ENCODE data around the gene PDYN.
A peak's percentile ranks its signal among the peaks of the same experiment; 100 is the strongest.
"Not testable (repeated sequence)": the region's sequence is repeated elsewhere in the genome, so short reads cannot be mapped to it uniquely, and the experiment has no call there.

The PDYN gene

DNA sequence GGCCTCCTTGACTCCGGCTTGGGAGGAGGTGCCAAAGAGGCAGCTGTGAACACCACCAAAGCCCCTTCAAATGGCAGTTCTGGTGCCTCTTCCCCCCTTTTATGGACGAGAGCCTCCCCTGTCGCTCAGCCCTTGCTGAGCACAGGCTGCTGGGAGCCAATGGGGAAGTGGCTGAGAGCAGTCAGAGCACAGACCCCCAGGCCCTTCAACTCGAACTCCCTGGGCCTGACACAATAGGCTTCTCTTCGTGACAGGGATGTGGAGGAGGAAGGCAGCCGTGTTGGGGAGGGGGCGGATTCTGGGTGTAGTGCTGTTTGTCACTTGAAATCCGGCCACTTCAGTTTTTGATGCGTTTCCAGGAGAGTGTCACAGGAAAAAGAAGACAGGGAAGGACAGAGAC lies at the start of gene PDYN:
TSS of gene PDYN (minus strand) at position 73 of the 400 bp plus-strand sequence. CDS start 10,974 bp downstream, outside the sequence.
- no peak for DNase-seq

DNA sequence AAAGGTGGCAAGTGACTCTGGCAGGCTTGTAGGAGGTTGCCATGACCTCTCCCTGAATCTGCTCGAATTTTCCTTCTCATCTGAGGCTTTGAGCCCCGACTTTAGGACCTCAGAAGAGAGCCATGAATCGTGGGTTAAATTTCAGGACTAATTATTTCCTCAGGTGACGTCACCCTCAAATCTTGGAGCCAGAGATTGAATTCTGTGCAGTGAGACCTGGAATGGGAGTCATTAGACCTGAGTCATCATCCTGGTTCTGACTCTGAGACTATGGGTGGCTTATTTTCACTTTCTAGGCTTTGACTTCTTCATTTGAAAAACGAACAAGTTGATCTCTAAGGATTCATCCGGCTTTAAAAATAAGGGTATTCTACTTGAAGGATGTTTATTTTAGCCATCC lies 48.5 kb upstream of the PDYN start:
- DNase-seq, result no peak

DNA sequence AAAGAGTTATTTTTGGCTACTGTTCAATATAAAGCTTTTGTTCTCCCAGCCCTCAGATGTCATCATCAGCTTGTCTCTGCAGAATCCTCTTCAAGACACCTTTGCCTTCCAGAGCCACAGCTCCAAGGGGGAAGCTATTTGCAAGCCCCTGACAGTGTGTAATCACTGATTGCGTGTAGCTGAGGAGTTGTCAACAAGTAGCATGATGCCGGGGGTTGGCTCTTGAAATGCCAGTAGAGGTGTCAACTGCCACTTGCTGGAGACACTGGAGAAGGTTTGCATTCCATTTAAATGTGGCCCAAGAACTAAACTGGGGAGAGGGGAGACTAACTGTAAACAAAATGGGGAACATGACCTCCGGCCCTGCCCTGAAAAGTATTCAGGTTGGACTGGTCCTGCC lies 44.3 kb upstream of the PDYN start:
- no peak for DNase-seq

DNA sequence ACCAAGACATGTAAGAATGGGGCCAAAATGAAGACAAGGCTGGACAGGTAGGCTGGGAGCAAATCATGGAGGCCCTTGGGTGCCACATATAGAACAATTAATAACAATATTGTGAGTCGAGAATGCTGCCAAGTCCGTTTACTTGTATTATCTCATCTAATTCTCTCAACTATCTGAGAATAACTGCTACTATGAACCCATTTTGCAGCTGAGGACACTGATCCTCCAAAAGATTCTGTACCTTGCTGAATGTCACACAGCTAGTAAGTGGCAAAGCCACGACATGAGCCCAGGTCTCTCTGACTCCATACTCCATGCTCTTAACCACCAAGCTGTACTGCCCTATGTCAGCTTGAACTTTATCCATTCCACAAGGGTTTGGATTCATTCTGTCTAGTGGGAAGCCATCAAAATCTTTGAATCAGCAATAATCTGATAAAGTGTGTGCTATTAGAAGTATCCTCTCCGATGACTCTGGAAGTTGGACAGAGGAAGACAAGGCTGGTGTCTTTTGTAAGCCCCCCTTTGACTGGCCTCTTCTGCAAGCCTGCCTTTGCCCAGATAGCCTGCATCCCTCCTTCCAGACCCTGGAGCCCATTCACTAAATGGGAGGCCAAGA lies 43.5 kb upstream of the PDYN start:
- no peak for DNase-seq

DNA sequence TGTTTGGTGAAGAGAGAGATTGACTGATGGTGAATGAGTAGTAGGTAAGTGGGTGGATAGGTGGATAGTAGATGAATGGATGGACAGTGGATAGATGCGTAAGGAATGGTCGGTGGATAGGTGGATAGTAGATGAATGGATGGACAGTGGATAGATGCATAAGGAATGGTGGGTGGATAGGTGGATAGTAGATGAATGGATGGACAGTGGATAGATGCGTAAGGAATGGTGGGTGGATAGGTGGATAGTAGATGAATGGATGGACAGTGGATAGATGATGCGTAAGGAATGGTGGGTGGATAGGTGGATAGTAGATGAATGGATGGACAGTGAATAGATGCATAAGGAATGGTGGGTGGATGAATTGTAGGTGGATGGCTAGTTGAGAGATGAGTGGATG lies 42.5 kb upstream of the PDYN start:
- not testable (repeated sequence) for DNase-seq

DNA sequence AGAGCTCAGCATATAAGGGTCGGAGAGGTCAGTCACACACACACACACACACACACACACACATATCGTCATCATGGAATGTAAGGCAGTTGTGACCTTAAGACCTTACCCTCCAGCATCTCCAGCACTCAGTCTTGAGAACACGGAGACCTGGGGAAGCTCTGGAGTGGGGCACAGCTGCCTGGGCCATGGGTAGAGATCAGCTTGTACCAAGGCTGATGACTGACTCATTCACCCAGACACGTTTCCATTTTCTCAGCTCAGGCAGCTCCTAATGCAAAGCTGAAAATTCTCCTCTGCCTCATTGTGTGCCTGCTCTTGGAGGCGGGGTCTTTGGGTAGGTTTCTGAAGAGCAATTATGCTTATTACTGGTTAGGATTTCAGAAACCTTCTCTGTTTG lies 38.3 kb upstream of the PDYN start:
- DNase-seq, result no peak

DNA sequence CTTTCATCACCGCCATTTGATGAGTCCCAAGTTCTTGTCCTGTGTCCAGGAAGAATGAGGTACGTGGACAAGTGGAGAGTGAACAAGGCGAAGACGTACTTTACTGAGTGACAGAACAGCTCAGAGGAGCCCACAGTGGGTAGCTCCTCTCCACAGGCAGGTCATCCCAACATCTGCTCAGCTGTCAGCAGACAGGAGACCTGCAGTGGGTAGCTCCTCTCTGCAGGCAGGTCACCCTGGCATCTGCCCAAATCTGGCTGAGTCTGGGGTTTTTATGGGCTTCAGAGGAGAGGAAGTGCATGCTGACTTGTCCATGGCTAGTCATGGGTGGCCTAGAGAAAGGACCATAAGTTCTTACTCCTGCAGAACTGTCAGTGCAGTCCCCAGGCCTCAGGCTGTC lies 32.7 kb upstream of the PDYN start:
- DNase-seq, result no peak

DNA sequence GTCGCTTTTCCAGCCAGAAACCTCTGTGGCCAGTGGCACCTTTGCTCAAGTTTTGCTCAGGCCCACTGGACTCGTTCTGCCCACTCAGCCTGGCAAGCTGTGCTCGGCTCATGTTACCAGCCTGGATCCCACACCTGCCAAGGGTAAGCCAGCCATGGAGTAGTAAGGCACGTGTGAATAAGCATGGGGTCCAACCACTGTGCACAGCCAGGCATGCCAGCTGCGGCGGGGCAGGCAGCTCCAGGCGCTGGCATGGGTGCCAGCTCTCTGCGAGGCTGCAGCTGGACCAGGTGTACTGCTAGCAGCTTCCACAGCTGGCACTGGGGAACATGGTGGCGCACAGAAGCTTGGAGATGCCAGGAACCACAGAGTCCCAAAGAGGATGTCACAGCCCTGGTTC lies 32.1 kb upstream of the PDYN start:
- no peak for DNase-seq

DNA sequence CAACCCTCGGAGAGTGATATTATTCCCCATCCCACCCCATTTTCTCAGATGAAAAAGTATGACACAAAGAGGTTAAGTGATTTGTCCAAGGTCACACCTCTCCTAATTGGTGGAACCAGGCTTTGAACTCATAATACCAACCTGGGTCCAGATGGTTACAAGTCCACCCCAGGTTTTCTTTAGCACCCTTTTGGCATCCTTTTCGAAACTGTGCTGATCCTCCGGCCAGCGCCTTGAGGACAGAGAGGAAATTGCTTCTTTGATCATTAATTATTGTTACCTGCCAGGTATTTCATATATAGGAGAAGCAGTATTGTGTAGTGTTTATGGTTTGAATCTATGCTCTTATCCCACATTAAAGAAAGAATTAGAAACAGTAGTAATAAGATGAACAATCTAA lies 29.3 kb upstream of the PDYN start:
- no peak for DNase-seq

DNA sequence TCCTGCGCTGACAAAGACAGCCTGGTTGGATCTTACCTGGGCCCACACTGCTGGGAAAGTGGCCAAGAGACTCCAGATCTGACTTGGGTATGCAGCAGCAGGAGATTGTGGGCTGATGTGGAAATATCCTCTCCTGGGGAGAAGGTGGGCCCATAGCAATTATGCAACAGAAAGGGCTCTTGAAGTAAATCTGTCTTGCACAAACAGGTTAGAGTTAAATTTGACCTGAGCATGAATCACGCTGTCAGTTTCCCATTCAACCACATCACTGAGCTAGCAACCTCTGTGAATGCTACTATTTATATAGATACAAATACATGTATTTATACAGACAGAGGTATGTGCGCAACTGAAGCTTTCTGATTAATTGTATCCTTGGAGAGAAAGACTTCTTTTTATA lies 28.3 kb upstream of the PDYN start:
- no peak for DNase-seq

DNA sequence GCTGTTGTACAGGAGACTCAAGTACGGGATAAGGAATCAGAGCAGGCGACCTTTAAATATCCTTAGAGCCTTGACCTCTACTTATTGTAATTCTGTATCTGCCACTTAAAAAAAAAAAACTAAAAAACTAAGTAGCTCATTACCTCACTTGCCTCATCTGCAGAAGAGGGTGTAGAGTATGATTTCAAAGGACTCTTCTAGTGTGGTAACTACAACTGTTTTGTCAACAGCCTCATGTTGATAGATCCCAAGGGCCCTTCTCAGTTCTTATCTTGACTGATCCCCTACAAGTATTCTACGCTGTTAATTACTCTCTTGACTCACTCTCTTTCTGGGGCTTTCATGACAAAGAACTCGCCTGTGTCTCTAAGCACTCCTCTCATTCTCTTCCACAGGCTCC lies 16.7 kb upstream of the PDYN start:
- no peak for DNase-seq

DNA sequence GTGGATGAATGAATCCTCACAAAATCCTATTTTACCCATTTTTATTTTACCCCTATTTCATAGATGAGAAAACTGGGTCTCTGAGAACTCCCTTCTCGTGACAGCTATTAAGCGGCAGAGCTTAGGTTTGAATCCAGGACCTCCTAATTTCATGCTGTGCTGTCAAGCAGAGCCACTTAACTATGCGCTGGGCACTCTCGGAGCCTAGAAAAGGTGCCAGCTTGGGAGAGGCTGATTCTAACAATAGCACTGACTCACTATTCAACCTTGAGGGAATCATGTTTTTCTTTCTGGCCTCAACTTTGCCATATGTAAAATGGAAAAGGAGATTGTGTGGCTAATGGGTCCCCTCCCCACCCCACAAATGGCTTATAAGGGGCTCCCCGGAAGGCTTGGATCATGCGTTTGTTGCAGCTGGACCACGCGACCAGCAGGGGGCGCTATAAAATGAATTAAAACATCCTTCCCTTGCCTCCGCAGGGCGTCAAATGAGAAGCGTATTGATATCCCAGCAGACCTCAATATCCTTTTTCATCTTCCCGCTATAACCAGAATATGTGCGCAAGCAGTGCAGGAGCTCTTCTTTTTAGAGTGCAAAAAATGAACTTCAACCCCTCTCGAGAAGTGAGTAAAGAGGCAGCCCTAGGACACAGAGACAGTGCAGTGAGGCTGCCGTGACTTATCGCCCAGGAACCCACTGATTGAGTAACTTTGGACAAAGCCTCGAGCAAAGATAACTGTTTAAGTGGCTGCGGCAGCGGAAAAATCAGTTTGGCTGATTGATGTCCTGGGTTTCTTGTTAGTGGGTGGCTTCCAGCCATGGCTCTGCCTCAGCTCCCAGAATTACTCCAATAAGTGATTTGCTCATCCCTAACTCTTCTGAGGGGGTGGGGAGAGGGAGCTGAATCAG lies 12.8 kb upstream of the PDYN start:
- DNase-seq, result peak; percentile 62

DNA sequence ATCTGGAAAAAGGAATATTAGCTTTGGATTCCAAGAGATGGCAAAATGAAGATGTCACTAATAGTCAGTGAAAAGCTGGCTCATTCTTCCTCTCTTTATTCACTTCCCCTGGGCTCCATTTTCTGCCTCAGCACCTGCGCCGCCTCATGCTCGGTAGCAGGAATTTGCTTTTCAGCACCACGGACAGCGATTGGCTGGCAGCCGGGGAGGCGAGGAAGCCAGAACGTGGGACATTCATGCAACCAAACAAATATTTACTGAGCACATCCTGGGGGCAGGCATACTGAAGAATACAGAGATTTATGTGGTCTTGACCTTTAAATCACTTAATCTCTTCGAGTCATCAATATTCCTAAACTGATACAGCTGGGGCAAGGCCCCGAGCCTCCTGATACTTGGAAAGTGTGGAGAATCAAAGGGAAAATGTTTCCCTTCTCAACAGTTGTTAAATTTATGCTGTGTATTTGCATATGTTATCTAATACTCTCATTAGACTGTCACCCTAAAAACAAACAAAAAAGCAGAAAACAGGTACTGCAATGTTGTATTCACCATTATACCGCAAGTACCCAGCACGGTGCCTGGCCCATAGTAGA lies 12.1 kb upstream of the PDYN start:
- DNase-seq, result peak; percentile 81

DNA sequence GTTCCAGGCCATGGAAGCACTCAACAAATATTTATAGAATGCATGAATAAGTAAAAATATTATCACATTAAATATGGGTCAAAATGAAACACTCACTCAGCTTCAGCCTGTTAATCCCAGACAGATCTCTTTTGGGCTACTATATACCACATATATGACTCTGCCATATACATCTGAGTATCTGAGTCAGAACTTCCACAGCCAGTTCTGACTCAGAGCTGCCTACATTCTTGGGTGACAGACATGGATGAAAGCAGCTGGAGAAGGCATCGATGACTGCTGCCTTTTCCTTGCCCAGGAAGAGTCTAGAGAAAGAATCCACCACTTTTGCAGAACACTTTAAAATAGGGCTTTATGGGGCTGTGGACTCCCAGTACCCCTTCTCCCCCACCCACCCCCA lies 11.5 kb upstream of the PDYN start:
- DNase-seq, result peak; percentile 31

DNA sequence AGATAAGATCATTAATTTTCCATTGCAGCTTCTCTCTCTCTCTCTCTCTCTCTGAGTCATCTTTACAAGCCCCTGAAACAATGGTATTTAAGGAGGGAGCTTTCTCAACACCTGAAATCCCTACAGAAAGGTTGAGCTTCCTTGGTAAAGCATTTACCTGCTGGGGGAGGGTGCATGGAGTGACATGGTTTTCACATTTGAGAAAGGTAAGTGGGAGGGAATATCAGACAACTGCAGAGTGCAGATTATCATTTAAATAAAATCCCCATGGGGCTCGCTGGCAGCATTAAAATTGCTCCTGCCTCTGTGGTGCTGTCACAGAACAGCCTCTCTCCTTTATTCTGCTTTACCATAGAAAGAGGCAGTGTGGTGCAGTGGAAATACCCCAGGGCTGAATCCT lies 10.3 kb upstream of the PDYN start:
- DNase-seq, result no peak

DNA sequence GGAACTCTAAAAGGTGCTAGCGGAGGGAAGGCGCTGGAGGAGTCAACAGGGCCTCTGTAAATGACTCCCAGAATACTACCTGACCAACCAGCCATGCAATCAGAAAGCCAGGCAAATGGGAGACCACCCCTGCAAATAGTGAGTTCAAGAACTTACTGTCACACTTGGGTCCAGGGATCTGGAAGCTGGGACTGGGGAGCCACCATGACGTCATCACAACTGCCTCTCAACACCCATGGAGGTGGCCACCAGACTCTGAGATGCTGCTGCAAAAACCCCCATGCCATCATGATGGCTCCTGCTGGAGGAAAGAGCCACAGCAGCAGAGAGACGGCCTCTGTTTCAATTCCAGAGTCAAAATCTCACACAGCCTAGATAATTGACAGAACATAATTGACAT lies 8.5 kb upstream of the PDYN start:
- no peak for DNase-seq

DNA sequence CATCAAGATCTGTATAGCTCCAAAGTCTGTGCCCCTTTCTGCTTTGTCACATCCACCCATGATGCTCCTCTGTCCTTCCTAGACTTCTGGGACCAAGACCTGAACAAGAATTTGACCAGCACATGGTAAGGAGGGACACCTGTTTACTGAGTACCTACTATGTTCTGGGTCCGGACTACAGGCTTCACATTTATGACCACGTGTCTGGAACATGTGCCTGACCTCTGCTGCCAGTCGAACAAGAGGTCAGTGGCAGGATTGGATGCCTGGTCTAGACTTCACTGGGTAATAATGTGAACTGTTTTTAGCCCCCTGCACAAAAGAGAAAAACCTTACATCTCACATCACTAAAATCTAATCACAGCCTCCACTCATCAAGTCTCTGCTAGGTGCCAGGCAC lies 7.3 kb upstream of the PDYN start:
- DNase-seq, result no peak

DNA sequence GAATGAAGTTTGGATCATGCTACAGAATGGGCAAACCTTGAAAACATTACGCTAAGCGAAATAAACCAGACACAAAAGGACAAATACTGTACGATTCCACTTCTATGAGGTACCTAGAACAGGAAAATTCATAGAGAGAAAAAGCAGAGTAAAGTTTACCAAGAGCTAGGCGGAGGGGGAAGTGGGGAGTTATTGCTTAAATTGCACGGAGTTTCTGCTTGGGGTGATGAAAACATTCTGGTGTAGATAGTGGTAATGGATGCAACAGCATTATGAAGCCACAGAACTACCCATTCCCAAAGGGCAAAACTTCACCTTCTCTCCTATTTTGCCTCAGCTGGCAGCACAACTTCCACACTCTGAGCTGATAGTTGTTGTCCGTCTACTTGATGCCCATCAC lies 6.4 kb upstream of the PDYN start:
- no peak for DNase-seq

DNA sequence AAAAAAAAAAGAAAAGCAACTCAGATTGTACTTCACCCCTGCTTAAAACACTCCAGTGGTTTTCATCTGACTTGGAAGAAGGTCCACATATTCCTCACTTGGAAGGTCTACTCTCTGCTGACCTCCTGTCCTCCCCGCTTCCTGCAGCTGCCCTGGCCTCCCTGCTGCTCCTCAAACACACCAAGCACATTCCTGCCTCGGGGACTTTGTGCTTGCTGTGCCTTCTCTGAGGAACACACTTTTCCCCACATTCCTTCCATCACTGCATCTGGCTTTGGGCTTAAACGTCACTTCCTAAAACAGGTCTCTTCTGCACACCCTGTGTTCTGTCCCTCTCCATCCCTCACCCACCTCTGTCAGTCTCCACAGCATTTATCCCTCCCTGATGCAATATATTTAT lies 4.9 kb upstream of the PDYN start:
- no peak for DNase-seq

DNA sequence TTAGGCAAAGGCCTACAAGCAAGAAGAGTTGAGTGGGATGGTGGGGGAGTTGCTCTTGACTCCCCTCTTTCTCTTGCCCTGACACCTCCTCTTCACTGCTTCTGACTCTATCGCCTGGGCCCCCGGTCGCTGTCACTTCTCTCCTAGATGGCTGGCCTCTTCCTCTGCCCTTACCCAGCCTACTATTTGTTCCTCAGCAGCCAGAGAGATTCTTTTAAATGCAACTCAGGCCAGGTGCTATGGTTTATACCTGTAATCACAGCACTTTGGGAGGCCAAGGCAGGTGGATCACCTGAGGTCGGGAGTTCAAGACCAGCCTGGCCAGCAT lies 4.3 kb upstream of the PDYN start:
- DNase-seq, result no peak

DNA sequence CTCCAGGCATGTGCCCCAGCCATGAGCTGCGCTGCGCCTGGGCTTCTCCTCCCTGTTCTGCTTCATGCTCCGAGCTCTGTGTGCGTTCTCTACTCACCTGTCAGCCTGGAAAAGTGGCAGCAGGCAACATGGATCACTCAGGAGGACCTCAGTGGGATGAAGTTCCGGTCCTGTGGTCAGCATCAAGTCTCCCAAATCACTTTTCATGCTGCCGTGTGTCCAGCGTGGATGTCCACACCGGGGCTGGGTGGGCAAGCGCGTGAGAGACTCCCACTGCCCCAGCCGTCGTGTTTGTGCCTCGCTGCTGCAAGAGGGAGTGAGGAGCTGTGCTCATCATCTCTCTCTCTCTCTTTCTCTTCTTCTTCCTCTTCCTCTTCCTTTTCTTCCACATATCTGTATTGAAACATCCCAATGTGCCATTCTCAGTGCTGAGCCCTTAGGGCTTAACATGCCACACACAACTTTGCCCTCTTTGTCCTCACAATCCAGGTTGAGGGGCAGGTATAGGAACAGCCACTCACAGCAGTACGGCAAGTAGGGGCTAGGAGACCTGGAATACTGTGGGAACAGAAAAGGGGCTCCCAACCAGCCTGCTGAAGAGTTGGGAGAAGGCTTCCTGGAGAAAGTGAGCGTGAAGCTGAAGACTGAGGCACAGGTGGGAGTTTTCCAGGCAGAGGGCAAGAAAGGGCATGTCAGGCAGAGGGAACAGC lies 3.8 kb upstream of the PDYN start:
- DNase-seq, result no peak

DNA sequence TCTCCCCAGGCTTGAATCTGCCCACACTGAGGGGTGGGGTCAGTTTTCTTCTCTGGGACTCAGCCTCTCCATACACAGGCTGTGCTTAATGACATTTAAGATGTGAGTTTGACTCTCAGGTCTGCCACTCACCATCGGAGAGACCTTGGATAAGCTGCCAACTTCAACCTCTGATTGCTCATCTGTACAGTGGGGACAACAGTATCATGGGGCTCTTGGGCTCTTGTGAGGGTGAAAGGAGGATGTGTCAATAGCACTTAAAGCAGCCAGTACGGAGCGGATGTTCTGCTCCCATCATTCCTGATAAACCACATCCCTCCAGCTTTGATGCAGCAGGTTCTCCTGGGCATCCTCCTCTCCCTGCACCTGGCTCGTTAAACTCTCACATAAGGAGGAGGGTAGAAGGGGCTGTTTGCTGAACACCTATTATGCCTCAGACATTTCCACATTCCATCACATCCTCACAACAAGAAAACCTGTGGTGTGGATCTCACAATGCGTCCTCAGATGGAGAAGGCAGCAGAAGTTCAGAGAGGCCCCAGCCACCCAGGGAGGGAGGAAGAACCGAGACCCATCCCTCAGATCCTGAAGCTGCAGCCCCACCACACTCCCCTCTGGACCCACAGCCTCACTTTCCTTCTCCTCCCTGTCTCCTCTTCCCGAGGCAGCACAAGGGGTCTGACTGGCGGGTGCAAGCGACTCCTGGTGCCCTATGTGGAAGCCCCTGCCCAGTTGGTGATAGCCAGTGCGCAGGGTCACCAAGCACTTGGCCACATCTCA lies 1.9 kb upstream of the PDYN start:
- DNase-seq, result no peak

DNA sequence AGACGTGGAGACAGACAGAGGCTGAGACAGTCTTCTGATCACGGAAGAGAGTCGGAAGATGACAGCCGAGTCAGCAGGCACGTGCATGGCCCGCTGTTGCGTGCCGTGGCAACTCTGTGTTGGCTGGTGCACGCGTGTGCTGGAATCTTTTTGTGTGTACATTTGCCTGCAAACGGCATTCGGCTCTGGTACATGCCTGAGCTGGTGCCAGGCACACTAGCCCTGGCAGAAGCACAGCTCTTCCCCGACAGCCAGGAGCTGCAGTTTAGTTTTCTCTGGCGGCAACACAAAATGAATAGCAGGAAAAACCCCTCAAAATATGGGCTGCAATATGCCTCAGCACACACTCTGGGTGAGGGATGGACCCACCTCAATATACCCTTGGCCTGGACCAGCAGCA lies 769 bp upstream of the PDYN start:
- DNase-seq, result no peak
